NCI-H82 treated with DMSO at 0.1 percent for 48 hours (cell line): ENCODE measurements around the gene FTH1.

Experiments used
- DNase-seq: peaks from one replicate; lab custom pipeline; 2025; ENCODE audit not compliant: unreplicated experiment; lab: John Stamatoyannopoulos, UW

FTH1 gene

DNA sequence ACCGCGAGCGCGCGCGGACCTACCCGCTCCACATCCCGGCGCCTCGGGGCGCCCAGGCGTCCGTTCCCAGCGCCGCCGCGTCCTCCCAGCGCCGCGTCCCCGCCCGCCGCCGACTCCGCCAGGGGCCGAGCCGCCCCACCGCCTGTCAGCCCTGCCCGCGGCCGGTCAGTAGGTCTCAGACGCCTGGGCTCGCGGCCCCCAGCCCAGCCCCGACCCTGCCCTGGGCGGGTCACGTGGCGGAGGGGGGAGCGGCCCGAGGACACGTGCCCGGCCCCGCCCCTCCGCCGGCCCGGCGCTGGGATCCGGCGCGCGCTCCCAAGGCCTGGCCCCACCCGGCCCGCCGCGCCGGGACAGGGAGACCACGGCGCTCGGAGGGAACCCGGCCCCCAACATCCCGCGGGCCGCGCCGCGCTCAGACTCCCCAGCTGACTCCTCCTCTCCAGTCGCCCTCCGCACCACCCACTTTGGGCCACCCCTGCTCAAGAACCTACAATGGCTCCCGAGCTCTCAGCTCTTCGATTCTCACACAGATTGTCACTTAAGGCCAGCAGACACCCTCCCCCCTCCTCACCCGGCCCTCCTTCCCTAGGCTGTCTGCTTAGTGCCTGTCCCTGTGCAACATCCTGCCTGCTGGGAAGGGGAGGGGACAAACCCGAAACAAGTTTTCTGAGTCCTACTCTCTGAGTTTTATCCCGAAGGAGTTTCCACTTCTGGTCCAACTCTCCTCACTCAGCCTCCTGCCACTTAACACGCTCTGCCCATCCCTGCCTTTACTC is 49.9 kb downstream of the FTH1 start, which contains the start of gene RAB3IL1:
Gene RAB3IL1, minus strand, starts transcription at position 233 of the 776 bp plus-strand sequence. Its CDS starts 199 bp downstream, at position 34.
- DNase-seq, result no peak

DNA sequence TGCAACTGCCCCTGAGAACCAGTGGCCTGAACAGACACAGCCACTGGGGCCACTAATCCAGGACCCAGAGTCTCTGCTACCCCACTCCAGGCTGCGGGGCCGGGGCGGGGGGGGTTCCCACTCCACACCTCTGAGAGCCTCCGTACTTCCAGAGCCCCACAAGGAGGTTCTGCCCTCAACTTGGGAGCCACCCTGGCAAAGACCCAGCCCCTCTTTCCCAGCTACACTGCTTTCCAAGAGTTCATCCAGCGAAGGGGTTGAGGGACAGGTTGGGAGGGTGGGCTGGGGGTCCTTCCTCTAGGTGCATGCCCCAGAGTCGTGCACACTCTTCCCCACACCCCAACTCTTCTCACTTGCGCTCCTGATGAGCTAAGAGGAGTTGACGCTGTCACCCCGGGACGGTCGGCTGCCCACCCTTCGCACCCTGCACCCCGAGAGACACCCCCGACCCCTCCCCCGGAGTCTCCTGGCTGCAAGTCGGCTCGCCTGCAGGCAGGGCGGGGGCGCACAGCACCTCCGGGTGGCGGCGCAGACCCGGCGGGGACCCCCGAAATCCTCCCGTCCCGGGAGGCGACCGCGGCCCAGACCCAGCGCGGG is 50.6 kb downstream of the FTH1 start:
- no peak for DNase-seq

DNA sequence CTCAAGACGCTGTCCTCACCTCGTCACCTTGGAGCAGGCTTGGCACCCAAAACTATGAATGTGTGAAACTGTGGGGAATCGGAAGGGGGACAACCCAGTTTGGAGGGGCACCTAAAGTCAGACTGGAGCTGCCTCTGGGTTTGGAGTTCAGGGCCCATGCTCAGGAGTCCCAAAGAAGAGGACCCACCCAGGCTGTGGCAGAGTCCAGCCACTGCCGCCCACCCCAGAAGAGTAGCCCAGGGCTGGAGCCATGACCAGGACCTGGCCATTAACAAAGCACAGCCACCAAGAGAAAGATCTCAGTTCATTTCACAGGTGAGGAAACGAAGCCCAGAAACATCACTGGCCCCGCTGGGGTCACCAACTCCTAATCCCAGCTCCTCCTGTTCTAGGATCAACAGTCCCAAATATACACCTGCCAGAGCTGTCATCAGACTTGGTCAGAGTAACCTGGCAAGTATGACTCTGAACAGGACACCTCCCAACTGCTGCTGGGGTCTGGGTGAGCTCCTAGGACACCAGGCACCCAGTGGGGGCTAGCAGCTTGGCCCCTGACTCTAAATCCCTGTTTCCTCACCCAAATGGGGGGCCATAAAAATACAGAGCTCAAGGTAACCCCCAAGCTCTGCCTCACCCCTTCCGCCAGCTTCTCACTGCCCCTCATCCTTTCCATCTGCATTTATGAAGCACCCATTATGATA is 52.8 kb downstream of the FTH1 start:
- DNase-seq, result no peak
